C4-2B (cell line): Measurements from ENCODE around the gene IL3RA.
"Not testable (repeated sequence)": the region's sequence is repeated elsewhere in the genome, so short reads cannot be mapped to it uniquely, and the experiment has no call there.

ENCODE experiments used
- H3K27ac ChIP-seq: fragments of 450-650 bp; 2 replicates; pipeline ENCODE4 v1.5.1; 2017
- ZFX ChIP-seq: fragments of 450-650 bp; IDR thresholded peaks from 2 replicates; pipeline ENCODE4 v1.6.1; 2017
- TF ChIP-seq, protein P1 (sequence below): fragments of 450-650 bp; conservative IDR thresholded peaks from 2 replicates; pipeline ENCODE4 v1.5.1; 2017; ENCODE audit warnings: mild to moderate bottlenecking

The IL3RA gene

DNA sequence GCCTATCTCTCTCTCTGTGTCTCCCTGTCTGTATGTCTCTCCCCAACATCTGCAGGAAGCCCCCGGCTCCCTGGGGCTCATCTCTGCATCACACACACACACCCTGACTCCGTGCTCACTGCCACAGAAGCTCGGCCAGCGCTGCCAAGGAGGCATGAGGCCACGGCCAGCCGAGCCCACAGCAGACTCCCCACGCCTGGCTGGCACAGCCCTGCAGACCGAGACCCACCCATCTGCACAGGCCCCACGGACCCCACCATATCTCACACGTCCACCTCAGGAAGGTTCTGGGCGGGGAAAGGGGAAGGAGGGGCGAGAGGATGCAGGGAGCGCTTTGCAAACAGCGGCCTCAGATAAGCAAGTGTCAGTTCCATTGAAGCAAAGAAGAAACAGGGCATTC is 83.8 kb downstream of the IL3RA start:
- no peak for TF ChIP-seq ZFX
- TF ChIP-seq, protein P1, sequence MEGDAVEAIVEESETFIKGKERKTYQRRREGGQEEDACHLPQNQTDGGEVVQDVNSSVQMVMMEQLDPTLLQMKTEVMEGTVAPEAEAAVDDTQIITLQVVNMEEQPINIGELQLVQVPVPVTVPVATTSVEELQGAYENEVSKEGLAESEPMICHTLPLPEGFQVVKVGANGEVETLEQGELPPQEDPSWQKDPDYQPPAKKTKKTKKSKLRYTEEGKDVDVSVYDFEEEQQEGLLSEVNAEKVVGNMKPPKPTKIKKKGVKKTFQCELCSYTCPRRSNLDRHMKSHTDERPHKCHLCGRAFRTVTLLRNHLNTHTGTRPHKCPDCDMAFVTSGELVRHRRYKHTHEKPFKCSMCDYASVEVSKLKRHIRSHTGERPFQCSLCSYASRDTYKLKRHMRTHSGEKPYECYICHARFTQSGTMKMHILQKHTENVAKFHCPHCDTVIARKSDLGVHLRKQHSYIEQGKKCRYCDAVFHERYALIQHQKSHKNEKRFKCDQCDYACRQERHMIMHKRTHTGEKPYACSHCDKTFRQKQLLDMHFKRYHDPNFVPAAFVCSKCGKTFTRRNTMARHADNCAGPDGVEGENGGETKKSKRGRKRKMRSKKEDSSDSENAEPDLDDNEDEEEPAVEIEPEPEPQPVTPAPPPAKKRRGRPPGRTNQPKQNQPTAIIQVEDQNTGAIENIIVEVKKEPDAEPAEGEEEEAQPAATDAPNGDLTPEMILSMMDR: no peak
- no peak overlapping the region for H3K27ac ChIP-seq

DNA sequence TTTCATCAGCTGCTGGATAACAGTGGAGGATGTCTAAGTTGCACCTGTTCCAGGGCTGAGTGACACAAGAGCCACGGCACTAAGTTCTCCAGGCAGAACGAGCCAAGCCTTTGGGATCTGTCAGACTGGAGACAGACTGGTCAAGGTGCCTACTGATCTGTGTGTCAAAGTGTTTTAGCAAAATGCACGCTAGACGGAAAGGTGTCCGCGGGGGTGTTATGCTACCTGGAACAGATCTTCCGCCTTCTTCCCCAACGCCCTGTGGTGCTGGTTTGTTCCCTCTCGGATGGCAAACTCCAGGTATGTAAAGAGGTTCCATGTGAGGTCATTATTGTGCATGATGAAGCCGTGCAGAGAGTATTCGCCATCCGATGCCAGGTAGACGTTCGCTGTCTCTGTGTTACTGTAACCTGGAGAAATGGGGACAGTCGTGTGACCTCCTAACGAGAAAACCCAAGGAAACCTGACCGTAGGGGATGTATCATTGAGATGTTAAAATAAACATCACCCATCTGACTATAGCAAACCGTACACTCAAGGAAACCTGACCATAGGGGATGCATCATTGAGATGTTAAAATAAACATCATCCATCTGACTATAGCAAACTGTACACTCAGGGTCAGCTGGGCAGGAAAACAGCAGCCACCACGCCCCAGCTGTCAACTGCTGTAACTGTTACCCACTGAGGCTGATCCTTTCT is 85.0 kb downstream of the IL3RA start:
- TF ChIP-seq ZFX: no peak
- TF ChIP-seq, protein P1: no peak
- H3K27ac ChIP-seq: no peak overlapping the region

DNA sequence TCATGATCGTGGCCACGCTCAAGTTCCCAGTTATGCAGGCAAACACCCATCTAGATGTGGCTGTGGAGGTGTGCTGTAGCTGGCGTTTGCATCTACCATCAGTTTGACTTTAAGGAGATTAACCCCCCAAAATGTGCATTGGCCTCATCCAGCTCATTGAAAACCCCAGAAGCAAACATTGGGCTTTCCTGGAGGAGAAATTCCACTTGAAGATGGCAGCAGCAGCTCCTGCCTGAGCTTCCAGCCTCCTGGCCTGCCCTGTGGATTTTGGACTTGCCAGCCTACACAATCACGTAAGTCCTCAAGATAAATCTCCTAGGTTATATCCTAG is 85.5 kb downstream of the IL3RA start:
- no peak overlapping the region for H3K27ac ChIP-seq
- TF ChIP-seq ZFX: no peak

DNA sequence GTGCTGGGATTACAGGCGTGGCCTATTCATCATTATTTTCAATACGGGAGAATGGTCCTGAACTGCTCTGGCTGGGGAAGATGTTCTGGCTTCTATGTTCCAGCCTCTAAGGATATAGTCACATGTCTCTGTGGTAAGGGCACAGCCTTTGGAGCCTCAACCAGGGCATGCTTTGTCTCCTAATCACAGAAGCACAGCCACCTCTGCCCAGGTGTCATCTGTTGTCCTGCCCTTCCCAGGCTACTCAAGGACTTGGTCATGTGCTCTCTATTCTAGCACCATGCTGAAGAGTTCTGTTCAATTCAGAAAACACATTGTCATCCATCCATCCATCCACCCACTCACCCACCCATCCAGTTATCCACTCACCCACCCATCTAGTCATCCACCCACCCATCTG is 86.6 kb downstream of the IL3RA start:
- H3K27ac ChIP-seq: no peak overlapping the region
- TF ChIP-seq ZFX: no peak
- TF ChIP-seq, protein P1: no peak

DNA sequence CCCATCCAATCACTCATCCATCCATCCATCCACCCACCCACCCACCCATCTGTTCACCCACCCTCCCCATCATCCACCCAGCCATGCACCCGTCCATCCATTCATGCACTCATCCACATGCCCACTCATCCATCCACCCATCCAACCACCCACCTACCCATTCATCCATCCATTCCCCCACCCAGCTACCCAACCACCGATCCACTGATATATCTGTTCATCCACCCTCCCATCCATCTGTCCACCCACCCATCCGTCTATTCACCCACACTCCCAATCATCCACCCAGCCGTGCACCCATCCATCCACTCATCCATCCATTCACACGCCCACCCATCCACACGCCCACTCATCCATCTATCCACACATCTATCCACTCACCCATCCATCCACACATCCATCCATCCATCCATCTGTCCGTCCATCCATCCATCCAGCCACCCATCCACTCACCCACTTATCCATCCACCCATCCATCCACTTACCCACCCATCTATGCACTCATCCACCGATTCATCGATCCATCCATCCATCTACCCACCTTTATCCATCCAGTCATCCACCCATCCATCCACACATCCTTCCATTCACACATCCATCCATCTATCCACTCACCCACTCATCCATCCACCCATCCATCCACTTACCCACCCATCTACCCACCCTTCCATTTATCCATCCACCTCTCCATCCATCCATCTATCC is 87.7 kb downstream of the IL3RA start:
- TF ChIP-seq, protein P1: no peak
- no peak for TF ChIP-seq ZFX
- H3K27ac ChIP-seq: no peak overlapping the region

DNA sequence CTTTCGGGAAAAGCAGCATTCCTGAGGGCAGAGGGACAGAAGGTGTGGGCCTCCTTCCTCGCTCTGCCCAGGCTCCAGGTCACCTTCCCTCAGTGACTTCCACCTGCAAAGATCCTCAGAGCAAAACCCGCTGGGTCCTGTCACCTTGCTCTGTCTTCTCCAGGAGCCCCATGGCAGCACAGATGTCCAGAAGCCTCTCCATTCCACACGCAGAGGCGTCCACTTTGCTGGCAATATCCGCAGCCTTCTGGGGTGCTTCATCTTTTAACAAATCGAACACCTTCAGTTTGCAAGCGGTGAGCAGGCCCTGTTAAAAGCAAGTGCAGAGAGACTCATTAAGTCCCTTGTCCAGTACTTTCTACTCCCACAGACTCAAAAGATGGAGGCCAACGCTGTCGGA is 88.8 kb downstream of the IL3RA start:
- H3K27ac ChIP-seq: no peak overlapping the region
- TF ChIP-seq, protein P1: no peak
- TF ChIP-seq ZFX: no peak

DNA sequence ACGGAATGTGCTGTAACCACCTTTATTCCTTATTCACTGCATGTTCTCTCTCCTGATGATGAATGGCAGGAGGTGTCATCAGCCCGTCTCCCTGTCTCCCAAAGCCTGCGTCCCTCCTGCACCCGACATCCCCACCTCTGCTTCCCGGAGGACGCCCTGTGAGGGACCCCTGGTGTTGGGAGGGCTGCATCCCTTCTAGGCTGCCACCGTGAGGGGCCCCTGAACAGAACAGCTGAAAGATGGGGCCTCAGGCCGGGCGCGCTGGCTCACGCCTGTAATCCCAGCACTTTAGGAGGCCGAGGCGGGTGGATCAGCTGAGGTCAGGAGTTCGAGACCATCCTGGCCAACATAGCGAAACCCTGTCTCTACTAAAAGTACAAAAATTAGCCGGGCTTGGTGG is 89.7 kb downstream of the IL3RA start:
- not testable (repeated sequence) for H3K27ac ChIP-seq

DNA sequence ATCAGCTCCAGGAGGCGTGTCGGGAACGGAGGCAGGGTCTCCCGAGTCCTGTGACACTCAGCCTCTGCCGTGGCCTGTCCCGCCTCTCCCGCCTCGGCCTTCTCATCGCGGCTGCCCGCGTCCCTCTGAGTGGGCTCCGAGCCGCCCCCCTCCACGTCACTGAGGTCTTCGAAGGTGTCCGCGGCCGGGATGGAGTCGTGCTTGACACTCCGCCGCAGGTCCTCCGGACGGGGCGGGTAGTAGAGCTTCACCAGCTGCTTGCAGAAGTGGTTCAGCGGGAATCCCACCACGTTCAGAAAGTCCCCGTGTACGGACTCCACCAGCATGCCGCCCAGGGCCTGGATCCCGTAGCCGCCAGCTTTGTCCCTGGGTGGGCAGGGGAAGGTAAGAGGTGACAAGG is 91.2 kb downstream of the IL3RA start:
- TF ChIP-seq, protein P1: no peak
- TF ChIP-seq ZFX: no peak

More for the DNA sequence above, 91.2 kb downstream of the IL3RA start:
- H3K27ac ChIP-seq: no peak overlapping the region
